GM12878 (cell line): Measurements from ENCODE around the gene TPP2. TPM values are rescaled to one million over a fixed set of nuclear protein-coding genes. Genes with fewer than 3 reads are reported as not detected.

Source experiments
- BCL11A ChIP-seq: IDR thresholded peaks from 2 replicates; pipeline ENCODE4 v1.6.1; 2011; ENCODE audit warnings: low read depth, low read length
- CHD1 ChIP-seq: IDR thresholded peaks from 2 replicates; pipeline ENCODE4 v1.6.1; 2012; ENCODE audit warnings: low read depth, low read length, improper control_type of control experiment
- EGR1 ChIP-seq, 2 experiments: IDR thresholded peaks; 1 replicate in 1 of 2; 2 replicates in 1 of 2; pipeline ENCODE4 v1.6.1; 2011 to 2012; ENCODE audit warnings: low read depth in 2 of 2, low read length in 2 of 2, borderline replicate concordance in 1 of 2, mild to moderate bottlenecking in 1 of 2, moderate library complexity in 1 of 2
- HDAC2 ChIP-seq: fragments of 200-600 bp; sonication (generic); IDR thresholded peaks from 2 replicates; pipeline ENCODE4 v1.6.1; 2017
- KLF5 ChIP-seq: fragments of 450-650 bp; IDR thresholded peaks from 2 replicates; pipeline ENCODE4 v1.6.1; 2014; ENCODE audit warnings: mild to moderate bottlenecking; ENCODE audit not compliant: partially characterized antibody
- MTA3 ChIP-seq: IDR thresholded peaks from 2 replicates; pipeline ENCODE4 v1.6.1; 2012; ENCODE audit warnings: low read length, inconsistent platforms, borderline replicate concordance
- MYC ChIP-seq: IDR thresholded peaks from 2 replicates; pipeline ENCODE4 v1.6.1; 2011; ENCODE audit warnings: mild to moderate bottlenecking, low read length, moderate library complexity, inconsistent platforms; ENCODE audit not compliant: insufficient read depth, insufficient replicate concordance, insufficient read length, severe bottlenecking
- NBN ChIP-seq: fragments of 450-650 bp; IDR thresholded peaks from 2 replicates; pipeline ENCODE4 v1.6.1; 2016
- PML ChIP-seq: IDR thresholded peaks from 2 replicates; pipeline ENCODE4 v1.6.1; 2012; ENCODE audit warnings: low read length, inconsistent platforms
- POLR2AphosphoS5 ChIP-seq: IDR thresholded peaks from 2 replicates; pipeline ENCODE4 v1.6.1; 2011; ENCODE audit warnings: mild to moderate bottlenecking, low read length, inconsistent platforms
- RAD51 ChIP-seq: fragments of 450-650 bp; IDR thresholded peaks from 2 replicates; pipeline ENCODE4 v1.6.1; 2016; ENCODE audit warnings: moderate library complexity, mild to moderate bottlenecking, inconsistent platforms
- RFX5 ChIP-seq: IDR thresholded peaks from 2 replicates; pipeline ENCODE4 v1.6.1; 2011; ENCODE audit warnings: low read depth, low read length, improper control_type of control experiment
- SIX5 ChIP-seq: IDR thresholded peaks from 2 replicates; pipeline ENCODE4 v1.6.1; 2011; ENCODE audit warnings: mild to moderate bottlenecking, low read depth, low read length, moderate library complexity; ENCODE audit not compliant: severe bottlenecking
- SMAD1 ChIP-seq: fragments of 450-650 bp; IDR thresholded peaks from 2 replicates; pipeline ENCODE4 v1.6.1; 2018; ENCODE audit warnings: mild to moderate bottlenecking, low read depth; ENCODE audit not compliant: partially characterized antibody
- SMAD5 ChIP-seq: IDR thresholded peaks from 2 replicates; pipeline ENCODE4 v1.6.1; 2016; ENCODE audit warnings: antibody characterized with exemption, low read depth
- SREBF2 ChIP-seq: IDR thresholded peaks from 2 replicates; pipeline ENCODE4 v1.6.1; 2012; ENCODE audit warnings: mild to moderate bottlenecking, low read length
- ZNF207 ChIP-seq: fragments of 450-650 bp; IDR thresholded peaks from 2 replicates; pipeline ENCODE4 v1.6.1; 2014; ENCODE audit warnings: antibody characterized with exemption, mild to moderate bottlenecking, borderline replicate concordance
- ZNF622 ChIP-seq: fragments of 450-650 bp; IDR thresholded peaks from 2 replicates; pipeline ENCODE4 v1.6.1; 2017; ENCODE audit warnings: mild to moderate bottlenecking, inconsistent platforms
- polyA plus RNA-seq, 11 experiments: library from polyadenylated mRNA; depleted of rRNA in 4 of 11; unstranded in 6 of 11; stranded (reverse) in 5 of 11; fragments of >200 nt; fragmentation: Nextera tagmentation in 4 of 11; fragmentation: Illumina TruSeq in 1 of 11; extraction: Ambion mirVana in 4 of 11; extraction: Trizol in 1 of 11; gene quantifications; 1 replicate in 1 of 11; 2 replicates in 10 of 11; pipeline versions ENCODE4 v1.2.1 to v1.2.3, GENCODE V29; 2011 to 2016; ENCODE audit warnings: inconsistent platforms in 2 of 11, missing spikeins in 2 of 11, low read depth in 1 of 11
- total RNA-seq, 4 experiments: library from RNA; depleted of rRNA in 3 of 4; stranded (reverse); fragments of >200 nt in 3 of 4; fragmentation: Illumina TruSeq in 1 of 4; extraction: Trizol in 1 of 4; gene quantifications; 2 replicates each; pipeline versions ENCODE4 v1.2.1 to v1.2.3, GENCODE V29; 2013 to 2021
- TF ChIP-seq, protein P1 (sequence below): IDR thresholded peaks from 2 replicates; pipeline ENCODE4 v1.6.1; 2011; ENCODE audit warnings: mild to moderate bottlenecking, low read depth, low read length, moderate library complexity; ENCODE audit not compliant: insufficient replicate concordance
- TF ChIP-seq, protein P2 (sequence below): IDR thresholded peaks from 2 replicates; pipeline ENCODE4 v1.6.1; 2011; ENCODE audit warnings: low read depth, low read length, improper control_type of control experiment, borderline replicate concordance
- TF ChIP-seq, protein P3 (sequence below): fragments of 450-650 bp; formaldehyde crosslinking; IDR thresholded peaks from 2 replicates; pipeline ENCODE4 v1.4.0; 2020; ENCODE audit warnings: mild to moderate bottlenecking, moderate library complexity
- TF ChIP-seq, protein P4 (sequence below): fragments of 450-650 bp; IDR thresholded peaks from 2 replicates; pipeline ENCODE4 v1.6.1; 2018; ENCODE audit warnings: mild to moderate bottlenecking, low read depth, moderate library complexity; ENCODE audit not compliant: partially characterized antibody

Gene TPP2
- total and polyA plus RNA-seq, 10 of the 15 experiments (the other 5 are each of a cell fraction or from before 2014, with no cell fraction given) = 18.4 to 82.3 (median 55.4) TPM

DNA sequence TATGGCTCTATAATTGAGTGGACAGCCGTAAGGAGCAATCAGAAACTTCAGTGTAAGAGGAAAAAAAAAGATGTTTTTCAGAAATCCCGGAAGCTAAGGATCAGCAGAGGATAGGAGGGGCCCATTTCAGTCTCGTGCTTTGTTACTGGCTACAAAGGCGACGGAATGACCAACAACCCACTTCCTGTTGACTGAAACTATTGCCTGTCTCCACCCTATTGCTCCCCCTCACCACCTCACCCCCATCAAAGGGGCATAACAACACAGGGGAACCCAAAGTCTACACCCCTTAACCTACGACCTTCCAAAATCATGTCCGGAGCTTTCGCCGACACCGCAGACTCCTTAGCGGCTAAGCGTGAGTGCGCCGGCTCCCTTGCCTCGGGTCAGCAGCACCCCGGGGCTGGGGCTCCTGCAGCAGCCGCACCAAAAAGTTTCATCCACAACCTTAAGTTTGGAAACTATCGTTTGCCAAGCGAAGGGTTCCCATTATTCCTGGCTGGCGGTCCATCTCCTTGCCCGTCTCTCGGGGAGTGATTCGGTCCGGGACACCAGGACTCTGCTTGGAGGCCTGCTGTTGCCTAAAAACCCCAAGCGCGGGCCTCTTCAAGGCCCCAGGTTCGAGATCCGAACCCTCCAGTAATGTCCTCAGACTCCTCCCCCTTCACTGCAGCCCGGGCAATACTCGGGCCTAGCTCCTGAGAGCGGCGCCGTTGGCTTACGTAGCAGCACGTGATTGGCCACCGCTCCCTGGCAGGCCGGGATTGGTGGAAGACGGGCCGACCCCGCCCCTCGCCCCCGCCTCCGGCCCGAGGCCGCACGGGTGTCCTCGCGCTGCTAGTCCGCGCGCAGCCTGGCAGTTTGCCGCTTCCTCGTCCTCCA is at the start of gene TPP2 (continued):
- TF ChIP-seq, protein P1, sequence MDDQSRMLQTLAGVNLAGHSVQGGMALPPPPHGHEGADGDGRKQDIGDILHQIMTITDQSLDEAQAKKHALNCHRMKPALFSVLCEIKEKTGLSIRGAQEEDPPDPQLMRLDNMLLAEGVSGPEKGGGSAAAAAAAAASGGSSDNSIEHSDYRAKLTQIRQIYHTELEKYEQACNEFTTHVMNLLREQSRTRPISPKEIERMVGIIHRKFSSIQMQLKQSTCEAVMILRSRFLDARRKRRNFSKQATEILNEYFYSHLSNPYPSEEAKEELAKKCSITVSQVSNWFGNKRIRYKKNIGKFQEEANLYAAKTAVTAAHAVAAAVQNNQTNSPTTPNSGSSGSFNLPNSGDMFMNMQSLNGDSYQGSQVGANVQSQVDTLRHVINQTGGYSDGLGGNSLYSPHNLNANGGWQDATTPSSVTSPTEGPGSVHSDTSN = no peak
- TF ChIP-seq CHD1 (peak; percentile 93; the same call in 1 of the 2 replicates), SREBF2 (no peak), NBN (peak; percentile 93), KLF5 (peak; percentile 77), SIX5 (peak; percentile 31), BCL11A (no peak), PML (peak; percentile 91), HDAC2 (no peak), MYC (no peak), ZNF207 (peak; percentile 96), EGR1 (IDR thresholded peaks at IDR 0.05; ENCODE audit: borderline replicate concordance in 1 of 2, low read depth in 2 of 2, low read length in 2 of 2) (peak in 1 of 2 experiments; percentile 91; a peak in 2 of 3 replicates), RAD51 (no peak), ZNF622 (no peak), RFX5 (peak; percentile 91), SMAD5 (peak; percentile 86), MTA3 (no peak; the same call in 1 of the 2 replicates), POLR2AphosphoS5 (peak; percentile 95), SMAD1 (no peak)
- TF ChIP-seq, protein P2, sequence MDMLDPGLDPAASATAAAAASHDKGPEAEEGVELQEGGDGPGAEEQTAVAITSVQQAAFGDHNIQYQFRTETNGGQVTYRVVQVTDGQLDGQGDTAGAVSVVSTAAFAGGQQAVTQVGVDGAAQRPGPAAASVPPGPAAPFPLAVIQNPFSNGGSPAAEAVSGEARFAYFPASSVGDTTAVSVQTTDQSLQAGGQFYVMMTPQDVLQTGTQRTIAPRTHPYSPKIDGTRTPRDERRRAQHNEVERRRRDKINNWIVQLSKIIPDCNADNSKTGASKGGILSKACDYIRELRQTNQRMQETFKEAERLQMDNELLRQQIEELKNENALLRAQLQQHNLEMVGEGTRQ = peak; percentile 33
- TF ChIP-seq, protein P3, sequence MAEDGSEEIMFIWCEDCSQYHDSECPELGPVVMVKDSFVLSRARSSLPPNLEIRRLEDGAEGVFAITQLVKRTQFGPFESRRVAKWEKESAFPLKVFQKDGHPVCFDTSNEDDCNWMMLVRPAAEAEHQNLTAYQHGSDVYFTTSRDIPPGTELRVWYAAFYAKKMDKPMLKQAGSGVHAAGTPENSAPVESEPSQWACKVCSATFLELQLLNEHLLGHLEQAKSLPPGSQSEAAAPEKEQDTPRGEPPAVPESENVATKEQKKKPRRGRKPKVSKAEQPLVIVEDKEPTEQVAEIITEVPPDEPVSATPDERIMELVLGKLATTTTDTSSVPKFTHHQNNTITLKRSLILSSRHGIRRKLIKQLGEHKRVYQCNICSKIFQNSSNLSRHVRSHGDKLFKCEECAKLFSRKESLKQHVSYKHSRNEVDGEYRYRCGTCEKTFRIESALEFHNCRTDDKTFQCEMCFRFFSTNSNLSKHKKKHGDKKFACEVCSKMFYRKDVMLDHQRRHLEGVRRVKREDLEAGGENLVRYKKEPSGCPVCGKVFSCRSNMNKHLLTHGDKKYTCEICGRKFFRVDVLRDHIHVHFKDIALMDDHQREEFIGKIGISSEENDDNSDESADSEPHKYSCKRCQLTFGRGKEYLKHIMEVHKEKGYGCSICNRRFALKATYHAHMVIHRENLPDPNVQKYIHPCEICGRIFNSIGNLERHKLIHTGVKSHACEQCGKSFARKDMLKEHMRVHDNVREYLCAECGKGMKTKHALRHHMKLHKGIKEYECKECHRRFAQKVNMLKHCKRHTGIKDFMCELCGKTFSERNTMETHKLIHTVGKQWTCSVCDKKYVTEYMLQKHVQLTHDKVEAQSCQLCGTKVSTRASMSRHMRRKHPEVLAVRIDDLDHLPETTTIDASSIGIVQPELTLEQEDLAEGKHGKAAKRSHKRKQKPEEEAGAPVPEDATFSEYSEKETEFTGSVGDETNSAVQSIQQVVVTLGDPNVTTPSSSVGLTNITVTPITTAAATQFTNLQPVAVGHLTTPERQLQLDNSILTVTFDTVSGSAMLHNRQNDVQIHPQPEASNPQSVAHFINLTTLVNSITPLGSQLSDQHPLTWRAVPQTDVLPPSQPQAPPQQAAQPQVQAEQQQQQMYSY (CRISPR knock-in tag) = no peak
- TF ChIP-seq, protein P4, sequence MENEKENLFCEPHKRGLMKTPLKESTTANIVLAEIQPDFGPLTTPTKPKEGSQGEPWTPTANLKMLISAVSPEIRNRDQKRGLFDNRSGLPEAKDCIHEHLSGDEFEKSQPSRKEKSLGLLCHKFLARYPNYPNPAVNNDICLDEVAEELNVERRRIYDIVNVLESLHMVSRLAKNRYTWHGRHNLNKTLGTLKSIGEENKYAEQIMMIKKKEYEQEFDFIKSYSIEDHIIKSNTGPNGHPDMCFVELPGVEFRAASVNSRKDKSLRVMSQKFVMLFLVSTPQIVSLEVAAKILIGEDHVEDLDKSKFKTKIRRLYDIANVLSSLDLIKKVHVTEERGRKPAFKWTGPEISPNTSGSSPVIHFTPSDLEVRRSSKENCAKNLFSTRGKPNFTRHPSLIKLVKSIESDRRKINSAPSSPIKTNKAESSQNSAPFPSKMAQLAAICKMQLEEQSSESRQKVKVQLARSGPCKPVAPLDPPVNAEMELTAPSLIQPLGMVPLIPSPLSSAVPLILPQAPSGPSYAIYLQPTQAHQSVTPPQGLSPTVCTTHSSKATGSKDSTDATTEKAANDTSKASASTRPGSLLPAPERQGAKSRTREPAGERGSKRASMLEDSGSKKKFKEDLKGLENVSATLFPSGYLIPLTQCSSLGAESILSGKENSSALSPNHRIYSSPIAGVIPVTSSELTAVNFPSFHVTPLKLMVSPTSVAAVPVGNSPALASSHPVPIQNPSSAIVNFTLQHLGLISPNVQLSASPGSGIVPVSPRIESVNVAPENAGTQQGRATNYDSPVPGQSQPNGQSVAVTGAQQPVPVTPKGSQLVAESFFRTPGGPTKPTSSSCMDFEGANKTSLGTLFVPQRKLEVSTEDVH = no peak
